ENCODE data around the gene OTUB2. TPM values are rescaled to one million over a fixed set of nuclear protein-coding genes. Genes with fewer than 3 reads are reported as not detected.

Gene OTUB2
- total RNA-seq, 2 experiments from 2014 or later, result 0.28 to 0.84 TPM

- Histone ChIP-seq H3K27ac (ENCODE audit: low read depth, low read length, poor library complexity, severe bottlenecking) (no peak overlapping the region), H3K4me1 (ENCODE audit: insufficient read depth, low read length, poor library complexity, severe bottlenecking) (no peaks in the 10 kb centered on the region), H4K20me1 (ENCODE audit: insufficient read depth, low read length) (no peaks in the 10 kb centered on the region), H3K36me3 (ENCODE audit: insufficient read depth, low read length) (peaks cover 77% of the 10 kb centered on the region), H3K4me3 (ENCODE audit: low read depth, low read length, poor library complexity, severe bottlenecking) (no peak overlapping the region), H3K4me2 (ENCODE audit: low read length) (no peak overlapping the region), H3K9me3 (ENCODE audit: low read length) (no peaks in the 10 kb centered on the region), H2AFZ (ENCODE audit: low read length) (no peak overlapping the region), H3K79me2 (ENCODE audit: insufficient read depth, low read depth, low read length) (no peaks in the 10 kb centered on the region), H3K9me2 (ENCODE audit: insufficient read depth, low read length) (no peaks in the 10 kb centered on the region)
- POLR2A ChIA-PET, result no interaction called here
- TF ChIP-seq CTCF (conservative IDR thresholded peaks at IDR 0.05; ENCODE audit: low read length), result no peak
- CTCF ChIA-PET (ENCODE audit: unreplicated experiment), result no interaction called here
- DNase-seq (ENCODE audit: low spot score), result no peak
- intact Hi-C loops (cut with micrococcal nuclease; ENCODE audit: unreplicated experiment), result no loop called here
- no TSS peak for BruUV-seq (replicated peaks)
Observed at GRCh38 chr14:94050231-94050880, 24.2 kb downstream of the OTUB2 start.

- Histone ChIP-seq H3K79me2 (ENCODE audit: insufficient read depth, low read depth, low read length) (no peaks in the 10 kb centered on the region), H3K9me3 (ENCODE audit: low read length) (no peaks in the 10 kb centered on the region), H3K4me1 (ENCODE audit: insufficient read depth, low read length, poor library complexity, severe bottlenecking) (no peaks in the 10 kb centered on the region), H3K36me3 (ENCODE audit: insufficient read depth, low read length) (peaks cover 85% of the 10 kb centered on the region), H3K27ac (ENCODE audit: low read depth, low read length, poor library complexity, severe bottlenecking) (no peak overlapping the region), H2AFZ (ENCODE audit: low read length) (no peak overlapping the region), H4K20me1 (ENCODE audit: insufficient read depth, low read length) (no peaks in the 10 kb centered on the region), H3K4me3 (ENCODE audit: low read depth, low read length, poor library complexity, severe bottlenecking) (no peak overlapping the region), H3K4me2 (ENCODE audit: low read length) (no peak overlapping the region), H3K9me2 (ENCODE audit: insufficient read depth, low read length) (no peaks in the 10 kb centered on the region)
- CTCF ChIA-PET (ENCODE audit: unreplicated experiment), result interaction anchor here (1.2 kb wide), 1 partner anchor 86 kb away, joined by 4 read pairs; no protein-coding TSS in a partner anchor
- peak; percentile 22 for DNase-seq (ENCODE audit: low spot score)
- intact Hi-C loops (cut with micrococcal nuclease; ENCODE audit: unreplicated experiment), result no loop called here
- POLR2A ChIA-PET, result no interaction called here
- TF ChIP-seq CTCF (conservative IDR thresholded peaks at IDR 0.05; ENCODE audit: low read length), result peak; percentile 68
- no peak for TF ChIP-seq EZH2phosphoT487 (IDR thresholded peaks at IDR 0.05; ENCODE audit: borderline replicate concordance, low read depth, low read length)
- BruUV-seq (replicated peaks), result no TSS peak
Observed at GRCh38 chr14:94051115-94051514, 25.0 kb downstream of the OTUB2 start.

- H3K9me3 ChIP-seq (ENCODE audit: low read length), result no peaks in the 10 kb centered on the region
- no peak overlapping the region for H3K27ac ChIP-seq (ENCODE audit: low read depth, low read length, poor library complexity, severe bottlenecking)
- intact Hi-C loops (cut with micrococcal nuclease; ENCODE audit: unreplicated experiment), result no loop called here
- no peaks in the 10 kb centered on the region for H3K4me1 ChIP-seq (ENCODE audit: insufficient read depth, low read length, poor library complexity, severe bottlenecking)
- ChIA-PET POLR2A (no interaction called here), CTCF (ENCODE audit: unreplicated experiment) (interaction anchor here (1.2 kb wide), 1 partner anchor 85 kb away, joined by 4 read pairs; no protein-coding TSS in a partner anchor)
- H4K20me1 ChIP-seq (ENCODE audit: insufficient read depth, low read length), result no peaks in the 10 kb centered on the region
- no peak overlapping the region for H2AFZ ChIP-seq (ENCODE audit: low read length)
- no peak for TF ChIP-seq EZH2phosphoT487 (IDR thresholded peaks at IDR 0.05; ENCODE audit: borderline replicate concordance, low read depth, low read length)
- no peak for TF ChIP-seq CTCF (conservative IDR thresholded peaks at IDR 0.05; ENCODE audit: low read length)
- peaks cover 92% of the 10 kb centered on the region for H3K36me3 ChIP-seq (ENCODE audit: insufficient read depth, low read length)
- no peak overlapping the region for H3K4me2 ChIP-seq (ENCODE audit: low read length)
- H3K79me2 ChIP-seq (ENCODE audit: insufficient read depth, low read depth, low read length), result no peaks in the 10 kb centered on the region
- H3K4me3 ChIP-seq (ENCODE audit: low read depth, low read length, poor library complexity, severe bottlenecking), result no peak overlapping the region
- DNase-seq (ENCODE audit: low spot score), result no peak
- no TSS peak for BruUV-seq (replicated peaks)
- H3K9me2 ChIP-seq (ENCODE audit: insufficient read depth, low read length), result no peaks in the 10 kb centered on the region
Observed at GRCh38 chr14:94051779-94052178, 25.6 kb downstream of the OTUB2 start.
